Measurements from ENCODE around the gene DPP9. TPM values are rescaled to one million over a fixed set of nuclear protein-coding genes. Genes with fewer than 3 reads are reported as not detected.

Gene DPP9
- total RNA-seq, 6 experiments from 2014 or later: 47.3 to 118 (median 54.5) TPM

DNA sequence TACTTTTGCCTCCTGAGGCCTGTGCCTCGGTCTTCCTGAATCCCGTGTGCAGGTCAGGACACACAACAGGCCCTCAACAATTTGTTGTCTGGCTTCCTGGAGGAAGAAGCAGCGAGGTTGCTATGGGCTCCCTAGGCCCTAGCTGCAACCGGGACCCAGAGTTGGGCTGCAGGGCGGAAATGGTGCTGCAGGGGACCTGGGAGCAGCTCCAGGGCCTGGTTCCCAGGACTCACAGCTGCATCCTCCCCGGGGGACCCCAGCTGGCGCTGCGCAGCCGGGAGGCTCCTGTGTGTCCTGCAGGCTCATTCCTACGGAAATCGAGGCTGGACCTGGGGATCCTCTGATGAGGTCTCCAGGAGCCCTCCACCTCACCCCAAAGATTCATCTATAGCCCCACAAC is 85.3 kb downstream of the DPP9 start:
- Histone ChIP-seq H3K9me3 (no peaks in the 10 kb centered on the region), H3K27ac (peak overlapping the region in 1 of 3 donors; percentile 29), H3K36me3 (no peaks in the 10 kb centered on the region), H3K27me3 (no peaks in the 10 kb centered on the region), H3K4me3 (no peak overlapping the region), H3K4me1 (peaks cover 0 to 30% (median 14%) of the 10 kb centered on the region in 4 donors)
- ATAC-seq (peak in 2 of 4 donors; percentile 5 to 20), DNase-seq (peak in 2 of 3 donors; percentile 57 to 67)
- intact Hi-C loops (cut with DNase I): loop anchor here in 1 of 2 donors (5.0 kb wide), 1 partner anchor 61 kb away; no protein-coding TSS in a partner anchor
- no peak for TF ChIP-seq POLR2A (IDR thresholded peaks at IDR 0.05)
- TF ChIP-seq, protein P1, sequence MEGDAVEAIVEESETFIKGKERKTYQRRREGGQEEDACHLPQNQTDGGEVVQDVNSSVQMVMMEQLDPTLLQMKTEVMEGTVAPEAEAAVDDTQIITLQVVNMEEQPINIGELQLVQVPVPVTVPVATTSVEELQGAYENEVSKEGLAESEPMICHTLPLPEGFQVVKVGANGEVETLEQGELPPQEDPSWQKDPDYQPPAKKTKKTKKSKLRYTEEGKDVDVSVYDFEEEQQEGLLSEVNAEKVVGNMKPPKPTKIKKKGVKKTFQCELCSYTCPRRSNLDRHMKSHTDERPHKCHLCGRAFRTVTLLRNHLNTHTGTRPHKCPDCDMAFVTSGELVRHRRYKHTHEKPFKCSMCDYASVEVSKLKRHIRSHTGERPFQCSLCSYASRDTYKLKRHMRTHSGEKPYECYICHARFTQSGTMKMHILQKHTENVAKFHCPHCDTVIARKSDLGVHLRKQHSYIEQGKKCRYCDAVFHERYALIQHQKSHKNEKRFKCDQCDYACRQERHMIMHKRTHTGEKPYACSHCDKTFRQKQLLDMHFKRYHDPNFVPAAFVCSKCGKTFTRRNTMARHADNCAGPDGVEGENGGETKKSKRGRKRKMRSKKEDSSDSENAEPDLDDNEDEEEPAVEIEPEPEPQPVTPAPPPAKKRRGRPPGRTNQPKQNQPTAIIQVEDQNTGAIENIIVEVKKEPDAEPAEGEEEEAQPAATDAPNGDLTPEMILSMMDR (IDR thresholded peaks at IDR 0.05): no peak
- 73% methylated on average over 6 of the region's 11 CpGs for WGBS (ENCODE audit: insufficient coverage, low coverage, low lambda C conversion rate, missing lambda C conversion rate)

DNA sequence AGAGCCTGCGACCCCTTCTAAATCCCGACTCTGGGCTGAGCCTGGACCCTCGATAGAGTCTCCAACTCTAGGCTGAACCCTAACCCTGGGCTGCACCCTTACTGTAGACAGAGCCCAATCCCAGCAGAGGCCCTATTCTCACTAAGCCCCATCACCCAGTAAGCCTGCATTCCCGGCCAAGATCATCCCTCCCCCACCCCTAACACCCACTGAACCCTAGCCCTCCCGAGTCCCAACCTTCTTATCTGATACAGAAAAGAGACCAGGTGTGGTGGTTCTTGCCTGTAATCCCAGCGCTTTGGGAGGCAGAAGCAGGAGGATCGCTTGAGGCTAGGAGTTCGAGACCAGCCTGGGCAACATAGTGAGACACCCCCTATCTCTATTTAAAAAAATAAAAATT is 86.9 kb downstream of the DPP9 start:
- Histone ChIP-seq H3K27ac (no peak overlapping the region), H3K9me3 (no peaks in the 10 kb centered on the region), H3K36me3 (no peaks in the 10 kb centered on the region), H3K4me3 (no peak overlapping the region), H3K27me3 (no peaks in the 10 kb centered on the region), H3K4me1 (peaks cover 0 to 26% (median 11%) of the 10 kb centered on the region in 4 donors)
- WGBS (ENCODE audit: insufficient coverage, low coverage, low lambda C conversion rate, missing lambda C conversion rate): 60% methylated on average over 5 of the region's 8 CpGs
- ATAC-seq (no peak), DNase-seq (no peak)
- TF ChIP-seq, protein P1 (IDR thresholded peaks at IDR 0.05): no peak
- no peak for TF ChIP-seq POLR2A (IDR thresholded peaks at IDR 0.05)
- intact Hi-C loops (cut with DNase I): loop anchor here in 1 of 2 donors (5.0 kb wide), 1 partner anchor 59 kb away; no protein-coding TSS in a partner anchor

DNA sequence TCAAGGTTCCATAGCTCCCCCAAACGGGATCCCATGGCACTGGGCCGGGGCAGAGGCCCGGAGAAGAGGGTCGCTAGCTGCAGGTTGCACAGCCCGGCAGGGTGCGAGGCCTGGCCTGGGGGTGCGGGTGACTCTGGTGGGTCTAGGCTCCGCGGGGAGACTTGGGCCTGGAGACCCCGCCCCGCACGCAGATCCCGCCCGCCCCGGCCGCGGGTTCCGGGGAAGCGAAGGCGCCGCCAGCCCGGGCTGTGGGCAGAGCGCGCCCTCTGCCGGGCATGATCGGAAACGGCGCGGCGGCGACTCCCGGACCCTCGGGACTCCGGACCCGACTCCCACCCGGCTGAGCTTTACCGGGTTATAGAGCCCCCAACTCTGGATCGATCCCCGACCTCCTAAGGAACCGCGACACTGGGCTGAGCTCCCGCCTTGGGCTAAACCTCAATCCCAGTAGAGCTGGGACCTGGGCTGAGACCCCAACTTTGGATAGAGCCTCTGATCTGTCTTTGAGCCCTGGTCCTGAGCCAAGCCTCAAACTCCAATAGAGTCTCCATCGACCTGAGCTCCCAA is 87.4 kb downstream of the DPP9 start:
- TF ChIP-seq, protein P1 (IDR thresholded peaks at IDR 0.05): peak; percentile 87 to 97 (median 94)
- no peak for TF ChIP-seq POLR2A (IDR thresholded peaks at IDR 0.05)
- no peak overlapping the region for H3K27ac ChIP-seq
- H3K9me3 ChIP-seq: no peaks in the 10 kb centered on the region
- peak; percentile 66 to 71 (median 70) for DNase-seq
- H3K4me1 ChIP-seq: peaks cover 0 to 21% (median 6%) of the 10 kb centered on the region in 4 donors
- intact Hi-C loops (cut with DNase I): loop anchor here in 1 of 2 donors (5.0 kb wide), 1 partner anchor 59 kb away; no protein-coding TSS in a partner anchor
- no peaks in the 10 kb centered on the region for H3K27me3 ChIP-seq
- peak; percentile 3 to 38 (median 18) for ATAC-seq
- WGBS (ENCODE audit: insufficient coverage, low coverage, low lambda C conversion rate, missing lambda C conversion rate): 0% methylated on average over 6 of the region's 43 CpGs
- no peaks in the 10 kb centered on the region for H3K36me3 ChIP-seq
- H3K4me3 ChIP-seq: peak overlapping the region; percentile 40 to 52 (median 43)

DNA sequence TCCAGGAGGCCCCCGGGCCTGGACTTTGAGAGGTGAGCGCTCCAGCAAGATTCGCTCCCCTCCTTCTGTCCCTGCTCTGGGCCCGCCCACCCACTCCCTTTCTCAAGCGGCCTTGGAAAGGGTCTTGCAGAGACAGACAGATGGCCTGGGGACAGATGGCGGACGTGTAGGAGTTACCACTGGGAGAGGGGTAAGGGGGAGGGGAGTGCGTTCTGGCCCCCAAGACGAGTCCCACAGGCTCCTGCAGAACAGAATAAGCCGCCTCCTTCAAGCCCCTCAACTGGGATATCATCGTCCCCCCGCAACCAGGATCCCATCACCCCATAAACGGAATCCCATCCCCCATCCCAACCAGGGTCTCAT is 87.9 kb downstream of the DPP9 start:
- Histone ChIP-seq H3K36me3 (no peaks in the 10 kb centered on the region), H3K4me1 (peaks cover 0 to 16% (median 3%) of the 10 kb centered on the region in 4 donors), H3K4me3 (peak overlapping the region; percentile 40 to 52 (median 43)), H3K27me3 (no peaks in the 10 kb centered on the region), H3K27ac (no peak overlapping the region), H3K9me3 (no peaks in the 10 kb centered on the region)
- DNase-seq: no peak
- TF ChIP-seq POLR2A (IDR thresholded peaks at IDR 0.05): no peak
- TF ChIP-seq, protein P1 (IDR thresholded peaks at IDR 0.05): no peak
- ATAC-seq: no peak
- intact Hi-C loops (cut with DNase I): loop anchor here in 1 of 2 donors (5.0 kb wide), 1 partner anchor 58 kb away; no protein-coding TSS in a partner anchor
- 48% methylated on average over 2 of the region's 13 CpGs for WGBS (ENCODE audit: insufficient coverage, low coverage, low lambda C conversion rate, missing lambda C conversion rate)

Measured in right lobe of liver (tissue), 6 donors.